ENCODE results near the gene CHID1.

CHID1 gene

GRCh38 chr11:927871-928270, 17.3 kb upstream of the CHID1 start:
- in situ Hi-C loops (cut with MboI; ENCODE audit: low pct_unique_long_range_greater_than_20kb, low sequenced_read_pairs, unreplicated experiment) = no loop called here
- DNase-seq (ENCODE audit: low spot score) = no peak
- TF ChIP-seq, protein P1, sequence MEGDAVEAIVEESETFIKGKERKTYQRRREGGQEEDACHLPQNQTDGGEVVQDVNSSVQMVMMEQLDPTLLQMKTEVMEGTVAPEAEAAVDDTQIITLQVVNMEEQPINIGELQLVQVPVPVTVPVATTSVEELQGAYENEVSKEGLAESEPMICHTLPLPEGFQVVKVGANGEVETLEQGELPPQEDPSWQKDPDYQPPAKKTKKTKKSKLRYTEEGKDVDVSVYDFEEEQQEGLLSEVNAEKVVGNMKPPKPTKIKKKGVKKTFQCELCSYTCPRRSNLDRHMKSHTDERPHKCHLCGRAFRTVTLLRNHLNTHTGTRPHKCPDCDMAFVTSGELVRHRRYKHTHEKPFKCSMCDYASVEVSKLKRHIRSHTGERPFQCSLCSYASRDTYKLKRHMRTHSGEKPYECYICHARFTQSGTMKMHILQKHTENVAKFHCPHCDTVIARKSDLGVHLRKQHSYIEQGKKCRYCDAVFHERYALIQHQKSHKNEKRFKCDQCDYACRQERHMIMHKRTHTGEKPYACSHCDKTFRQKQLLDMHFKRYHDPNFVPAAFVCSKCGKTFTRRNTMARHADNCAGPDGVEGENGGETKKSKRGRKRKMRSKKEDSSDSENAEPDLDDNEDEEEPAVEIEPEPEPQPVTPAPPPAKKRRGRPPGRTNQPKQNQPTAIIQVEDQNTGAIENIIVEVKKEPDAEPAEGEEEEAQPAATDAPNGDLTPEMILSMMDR (IDR thresholded peaks at IDR 0.05; ENCODE audit: extremely low read depth, insufficient read depth, missing control alignments) = no peak

DNA sequence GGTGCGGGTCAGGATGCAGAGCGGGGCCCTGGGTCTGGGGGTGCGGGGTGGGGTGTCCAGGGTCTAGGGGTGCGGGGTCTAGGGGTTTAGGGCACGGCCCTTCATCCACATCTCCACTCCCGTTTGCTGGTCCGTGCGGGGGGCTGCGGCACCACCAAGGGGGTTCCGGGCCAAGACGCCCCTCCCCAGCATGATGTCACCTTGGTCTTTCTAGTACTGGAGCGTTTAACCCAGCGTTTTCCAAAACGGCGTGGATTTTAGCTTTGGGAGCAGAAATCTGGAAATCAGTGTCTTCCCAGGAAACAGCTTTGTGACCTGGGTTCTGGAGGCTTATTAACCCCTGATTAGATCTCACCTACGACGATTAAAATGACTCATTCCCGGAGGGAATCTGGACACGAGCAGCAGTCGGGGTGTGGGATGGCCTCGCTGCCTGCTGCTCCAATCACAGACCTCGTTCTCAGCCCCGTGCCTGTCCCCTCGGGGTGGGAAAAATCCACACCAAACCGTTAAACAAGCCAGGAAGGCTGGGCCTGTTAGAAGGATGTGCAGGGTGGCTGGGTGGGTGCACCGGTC, 15.8 kb upstream of the CHID1 start:
- in situ Hi-C loops (cut with MboI; ENCODE audit: low pct_unique_long_range_greater_than_20kb, low sequenced_read_pairs, unreplicated experiment) = no loop called here
- TF ChIP-seq, protein P1 (IDR thresholded peaks at IDR 0.05; ENCODE audit: extremely low read depth, insufficient read depth, missing control alignments) = no peak
- DNase-seq (ENCODE audit: low spot score) = peak; percentile 51

DNA sequence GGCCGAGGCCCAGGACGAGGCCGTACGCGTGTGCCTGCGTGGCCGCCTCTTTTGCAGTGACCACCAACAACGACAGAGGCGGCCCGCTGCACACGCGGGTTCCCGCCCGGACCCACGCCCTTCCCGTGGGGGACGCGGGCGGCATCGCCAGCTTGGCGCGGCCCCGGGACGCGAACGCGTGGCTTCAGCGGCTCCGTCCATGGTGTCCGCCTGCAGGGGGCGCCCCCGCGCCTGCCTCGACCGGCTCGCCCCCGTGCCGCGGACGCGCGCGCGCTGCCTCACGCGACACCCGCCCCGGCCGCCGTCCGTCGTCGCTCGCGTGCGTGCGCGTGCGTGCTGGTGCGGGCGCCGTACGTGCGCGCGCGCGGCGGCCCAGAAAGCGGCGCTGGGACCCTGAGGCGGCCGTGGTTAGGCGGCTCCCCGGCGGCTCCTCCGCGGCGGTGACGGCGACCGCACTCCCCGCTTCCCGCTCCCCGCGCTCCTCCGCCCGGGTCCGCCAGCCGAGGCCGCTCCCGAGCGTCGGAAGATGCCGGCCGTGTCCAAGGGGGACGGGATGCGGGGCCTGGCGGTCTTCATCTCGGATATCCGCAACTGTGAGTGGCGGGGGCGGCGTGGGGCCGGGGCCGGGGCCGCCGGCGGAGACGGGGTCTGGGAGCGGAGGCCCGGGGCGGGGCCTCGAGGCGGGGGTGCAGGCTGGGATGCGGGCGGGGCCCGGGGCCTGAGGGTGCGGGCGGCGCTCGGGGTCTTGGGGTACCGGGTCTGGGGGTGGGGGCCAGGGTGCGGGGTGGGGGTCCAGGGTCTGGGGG, 15.1 kb upstream of the CHID1 start, which contains the start of gene AP2A2:
AP2A2 (plus strand) TSS at position 375 of the 806 bp plus-strand sequence; CDS start at position 527, 152 bp downstream.
- in situ Hi-C loops (cut with MboI; ENCODE audit: low pct_unique_long_range_greater_than_20kb, low sequenced_read_pairs, unreplicated experiment) = no loop called here
- DNase-seq (ENCODE audit: low spot score) = peak; percentile 98
- TF ChIP-seq, protein P1 (IDR thresholded peaks at IDR 0.05; ENCODE audit: extremely low read depth, insufficient read depth, missing control alignments) = peak; percentile 93

- TF ChIP-seq, protein P1 (IDR thresholded peaks at IDR 0.05; ENCODE audit: extremely low read depth, insufficient read depth, missing control alignments) = no peak
- in situ Hi-C loops (cut with MboI; ENCODE audit: low pct_unique_long_range_greater_than_20kb, low sequenced_read_pairs, unreplicated experiment) = no loop called here
- peak; percentile 25 for DNase-seq (ENCODE audit: low spot score)
These were observed 14.5 kb upstream of the CHID1 start for GRCh38 chr11:925158-925495.

DNA sequence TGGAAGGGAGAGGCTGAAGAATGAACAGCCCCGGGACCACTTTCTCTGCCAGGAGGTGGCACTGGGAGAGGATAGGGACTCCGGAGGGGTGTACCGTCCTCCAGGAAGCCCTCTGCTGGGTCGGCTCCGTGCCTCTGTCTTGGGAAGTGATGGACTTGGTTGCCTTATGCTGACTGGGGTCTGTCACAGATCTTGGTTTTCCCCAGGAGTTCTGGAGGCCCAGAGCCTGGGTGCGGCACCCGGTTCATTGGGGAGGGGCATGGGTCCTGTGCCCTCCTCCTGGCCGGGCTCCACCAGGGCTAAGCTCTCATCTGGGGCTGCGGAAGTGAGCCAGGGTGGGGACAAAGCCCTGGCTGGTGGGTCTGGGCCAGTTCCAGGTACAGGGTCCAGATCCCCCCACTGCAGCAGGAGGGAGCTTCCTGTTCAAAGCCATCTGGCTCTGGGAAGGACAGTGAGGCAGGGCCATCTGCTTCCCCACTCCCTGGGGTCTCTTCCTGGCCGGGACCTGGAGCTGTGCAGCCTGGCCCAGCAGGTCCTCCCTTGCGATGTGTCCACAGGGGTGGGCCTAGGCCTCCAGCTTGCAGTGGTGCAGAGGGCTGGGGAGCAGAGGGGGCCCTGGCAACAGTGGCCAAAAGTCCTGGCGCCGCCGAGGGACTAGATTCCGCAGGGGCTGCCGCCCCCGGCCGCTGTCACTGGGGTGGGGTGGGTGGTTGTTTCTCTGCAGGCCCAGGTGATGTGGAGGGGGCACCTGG, 14.0 kb upstream of the CHID1 start:
- in situ Hi-C loops (cut with MboI; ENCODE audit: low pct_unique_long_range_greater_than_20kb, low sequenced_read_pairs, unreplicated experiment) = no loop called here
- no peak for DNase-seq (ENCODE audit: low spot score)
- TF ChIP-seq, protein P1 (IDR thresholded peaks at IDR 0.05; ENCODE audit: extremely low read depth, insufficient read depth, missing control alignments) = no peak

GRCh38 chr11:923691-924405, 13.2 kb upstream of the CHID1 start:
- TF ChIP-seq, protein P1 (IDR thresholded peaks at IDR 0.05; ENCODE audit: extremely low read depth, insufficient read depth, missing control alignments) = no peak
- in situ Hi-C loops (cut with MboI; ENCODE audit: low pct_unique_long_range_greater_than_20kb, low sequenced_read_pairs, unreplicated experiment) = no loop called here
- DNase-seq (ENCODE audit: low spot score) = no peak

Measured in GM13977 (cell line).